ENCODE results near the gene SLC35F1. TPM values are rescaled to one million over a fixed set of nuclear protein-coding genes. Genes with fewer than 3 reads are reported as not detected.

Gene SLC35F1
- total RNA-seq, 1 donor from 2014 or later = 0.23 TPM

- no peaks in the 10 kb centered on the region for H3K27me3 Mint-ChIP-seq (ENCODE audit: unreplicated experiment)
- DNase-seq (ENCODE audit: low spot score) = no peak
- TF ChIP-seq CTCF (IDR thresholded peaks at IDR 0.05; ENCODE audit: unreplicated experiment) = no peak
- H3K4me3 Mint-ChIP-seq (ENCODE audit: unreplicated experiment) = no peak overlapping the region
- no peaks in the 10 kb centered on the region for H3K9me3 Mint-ChIP-seq (ENCODE audit: unreplicated experiment)
- no peaks in the 10 kb centered on the region for H3K36me3 Mint-ChIP-seq (ENCODE audit: low read depth, unreplicated experiment)
- H3K4me1 Mint-ChIP-seq (ENCODE audit: unreplicated experiment) = peaks cover 5% of the 10 kb centered on the region
- no peak overlapping the region for H3K27ac Mint-ChIP-seq (ENCODE audit: unreplicated experiment)
Observed at GRCh38 chr6:118292558-118292957, 385.5 kb downstream of the SLC35F1 start.

- Mint-ChIP-seq H3K9me3 (ENCODE audit: unreplicated experiment) (no peaks in the 10 kb centered on the region), H3K4me1 (ENCODE audit: unreplicated experiment) (no peaks in the 10 kb centered on the region), H3K27me3 (ENCODE audit: unreplicated experiment) (no peaks in the 10 kb centered on the region), H3K4me3 (ENCODE audit: unreplicated experiment) (no peak overlapping the region), H3K36me3 (ENCODE audit: low read depth, unreplicated experiment) (no peaks in the 10 kb centered on the region), H3K27ac (ENCODE audit: unreplicated experiment) (no peak overlapping the region)
- no peak for DNase-seq (ENCODE audit: low spot score)
- no peak for TF ChIP-seq CTCF (IDR thresholded peaks at IDR 0.05; ENCODE audit: unreplicated experiment)
Observed at GRCh38 chr6:118294906-118295305, 387.8 kb downstream of the SLC35F1 start.

- H3K4me3 Mint-ChIP-seq (ENCODE audit: unreplicated experiment) = no peak overlapping the region
- H3K27me3 Mint-ChIP-seq (ENCODE audit: unreplicated experiment) = no peaks in the 10 kb centered on the region
- no peaks in the 10 kb centered on the region for H3K4me1 Mint-ChIP-seq (ENCODE audit: unreplicated experiment)
- no peak for DNase-seq (ENCODE audit: low spot score)
- no peak for TF ChIP-seq CTCF (IDR thresholded peaks at IDR 0.05; ENCODE audit: unreplicated experiment)
- H3K36me3 Mint-ChIP-seq (ENCODE audit: low read depth, unreplicated experiment) = no peaks in the 10 kb centered on the region
- no peaks in the 10 kb centered on the region for H3K9me3 Mint-ChIP-seq (ENCODE audit: unreplicated experiment)
- H3K27ac Mint-ChIP-seq (ENCODE audit: unreplicated experiment) = no peak overlapping the region
Observed at GRCh38 chr6:118295336-118295735, 388.3 kb downstream of the SLC35F1 start.

GRCh38 chr6:118296129-118296901 lies 389.3 kb downstream of the SLC35F1 start:
- Mint-ChIP-seq H3K4me1 (ENCODE audit: unreplicated experiment) (no peaks in the 10 kb centered on the region), H3K27ac (ENCODE audit: unreplicated experiment) (no peak overlapping the region), H3K9me3 (ENCODE audit: unreplicated experiment) (no peaks in the 10 kb centered on the region), H3K27me3 (ENCODE audit: unreplicated experiment) (no peaks in the 10 kb centered on the region), H3K36me3 (ENCODE audit: low read depth, unreplicated experiment) (no peaks in the 10 kb centered on the region), H3K4me3 (ENCODE audit: unreplicated experiment) (no peak overlapping the region)
- DNase-seq (ENCODE audit: low spot score) = no peak
- TF ChIP-seq CTCF (IDR thresholded peaks at IDR 0.05; ENCODE audit: unreplicated experiment) = no peak

GRCh38 chr6:118297821-118298220 lies 390.8 kb downstream of the SLC35F1 start:
- no peaks in the 10 kb centered on the region for H3K4me1 Mint-ChIP-seq (ENCODE audit: unreplicated experiment)
- H3K9me3 Mint-ChIP-seq (ENCODE audit: unreplicated experiment) = no peaks in the 10 kb centered on the region
- no peak overlapping the region for H3K4me3 Mint-ChIP-seq (ENCODE audit: unreplicated experiment)
- no peak overlapping the region for H3K27ac Mint-ChIP-seq (ENCODE audit: unreplicated experiment)
- H3K36me3 Mint-ChIP-seq (ENCODE audit: low read depth, unreplicated experiment) = no peaks in the 10 kb centered on the region
- no peak for DNase-seq (ENCODE audit: low spot score)
- TF ChIP-seq CTCF (IDR thresholded peaks at IDR 0.05; ENCODE audit: unreplicated experiment) = no peak
- H3K27me3 Mint-ChIP-seq (ENCODE audit: unreplicated experiment) = no peaks in the 10 kb centered on the region
